HEK293 (cell line): Measurements from ENCODE around the gene ZNF326.
A peak's percentile ranks its signal among the peaks of the same experiment; 100 is the strongest.

Experiments
- CTCF ChIA-PET: fragments of 350-600 bp; formaldehyde crosslinking; extraction: SDS; loops from one replicate; lab custom pipeline; 2021; ENCODE audit warnings: antibody characterized with exemption; lab: Yijun Ruan, JAX
- POLR2A ChIA-PET: fragments of 300-600 bp; formaldehyde crosslinking; extraction: SDS; loops from one replicate; lab custom pipeline; 2020; ENCODE audit warnings: antibody characterized with exemption, inconsistent platforms; lab: Yijun Ruan, JAX
- H3K27ac ChIP-seq: fragments of 200-500 bp; sonication (Bioruptor generic); 2 replicates; pipeline ENCODE4 v1.5.1; 2014; ENCODE audit warnings: low read depth, low read length, control low read depth, inconsistent platforms; ENCODE audit errors: extremely low read depth
- H3K36me3 ChIP-seq, 2 experiments: fragments of 200-500 bp in 1 of 2; sonication (Bioruptor generic) in 1 of 2; 1 replicate in 1 of 2; 2 replicates in 1 of 2; pipeline ENCODE4 v1.5.1; 2014 to 2017; ENCODE audit warnings: inconsistent platforms in 2 of 2, low read length in 2 of 2; ENCODE audit not compliant: control insufficient read depth in 2 of 2, insufficient read depth in 1 of 2
- H3K4me1 ChIP-seq: fragments of 200-500 bp; sonication (Bioruptor generic); 2 replicates; pipeline ENCODE4 v1.5.1; 2014; ENCODE audit warnings: mild to moderate bottlenecking, low read length, inconsistent platforms; ENCODE audit not compliant: control insufficient read depth, insufficient read depth
- H3K4me3 ChIP-seq: 2 replicates; pipeline ENCODE4 v1.5.1; 2011; ENCODE audit warnings: low read depth, mild to moderate bottlenecking, control low read depth, low read length, moderate library complexity
- H3K9me3 ChIP-seq: fragments of 200-500 bp; sonication (Bioruptor generic); 2 replicates; pipeline ENCODE4 v1.5.1; 2014; ENCODE audit warnings: low read depth, low read length, inconsistent platforms; ENCODE audit not compliant: control insufficient read depth, insufficient read depth
- ELK4 ChIP-seq: IDR thresholded peaks from 2 replicates; pipeline ENCODE4 v1.6.1; 2011; ENCODE audit warnings: mild to moderate bottlenecking, low read depth, low read length, borderline replicate concordance
- HOXA7 ChIP-seq: sonication (generic); formaldehyde crosslinking; IDR thresholded peaks from 2 replicates; pipeline ENCODE4 v1.8.1; 2022; ENCODE audit warnings: missing genetic modification reagents, borderline replicate concordance
- KLF16 ChIP-seq: fragments of 450-650 bp; formaldehyde crosslinking; IDR thresholded peaks from 2 replicates; pipeline ENCODE4 v1.5.1; 2017; ENCODE audit warnings: missing biosample characterization, missing genetic modification characterization
- TRIM28 ChIP-seq: IDR thresholded peaks from 2 replicates; pipeline ENCODE4 v1.6.1; 2011; ENCODE audit warnings: low read length, control low read depth, borderline replicate concordance
- ZBTB48 ChIP-seq: fragments of 450-650 bp; formaldehyde crosslinking; IDR thresholded peaks from 2 replicates; pipeline ENCODE4 v1.5.1; 2016; ENCODE audit warnings: missing biosample characterization, missing genetic modification characterization
- ZBTB8A ChIP-seq: fragments of 450-650 bp; formaldehyde crosslinking; IDR thresholded peaks from 2 replicates; pipeline ENCODE4 v1.5.1; 2016; ENCODE audit warnings: missing biosample characterization, missing genetic modification characterization
- ZFP41 ChIP-seq: fragments of 450-650 bp; formaldehyde crosslinking; IDR thresholded peaks from 2 replicates; pipeline ENCODE4 v1.5.1; 2016; ENCODE audit warnings: missing biosample characterization, missing genetic modification characterization, borderline replicate concordance
- ZNF350 ChIP-seq: fragments of 450-650 bp; formaldehyde crosslinking; IDR thresholded peaks from 2 replicates; pipeline ENCODE4 v1.5.0; 2017; ENCODE audit warnings: missing biosample characterization, mild to moderate bottlenecking, missing genetic modification characterization
- ZNF501 ChIP-seq: fragments of 450-650 bp; formaldehyde crosslinking; IDR thresholded peaks from 2 replicates; pipeline ENCODE4 v1.5.1; 2016; ENCODE audit warnings: missing biosample characterization, missing genetic modification characterization
- ZNF510 ChIP-seq: fragments of 450-650 bp; formaldehyde crosslinking; IDR thresholded peaks from 2 replicates; pipeline ENCODE4 v1.5.1; 2018; ENCODE audit warnings: mild to moderate bottlenecking, missing genetic modification characterization, missing biosample characterization; ENCODE audit not compliant: insufficient replicate concordance
- ZNF549 ChIP-seq: fragments of 450-650 bp; IDR thresholded peaks from 2 replicates; pipeline ENCODE4 v1.5.1; 2018; ENCODE audit warnings: missing biosample characterization, missing genetic modification characterization, mild to moderate bottlenecking, inconsistent platforms, moderate library complexity
- ZNF561 ChIP-seq: fragments of 450-650 bp; IDR thresholded peaks from 2 replicates; pipeline ENCODE4 v1.5.1; 2018; ENCODE audit warnings: missing biosample characterization, missing genetic modification characterization, borderline replicate concordance
- ZNF571 ChIP-seq: fragments of 450-650 bp; formaldehyde crosslinking; IDR thresholded peaks from 2 replicates; pipeline ENCODE4 v1.5.0; 2017; ENCODE audit warnings: missing biosample characterization, missing genetic modification characterization
- ZNF596 ChIP-seq: fragments of 450-650 bp; IDR thresholded peaks from 2 replicates; pipeline ENCODE4 v1.5.0; 2018; ENCODE audit warnings: missing biosample characterization, mild to moderate bottlenecking, missing genetic modification characterization, moderate library complexity
- ZNF792 ChIP-seq: fragments of 450-650 bp; formaldehyde crosslinking; IDR thresholded peaks from 2 replicates; pipeline ENCODE4 v1.5.1; 2016; ENCODE audit warnings: missing biosample characterization, missing genetic modification characterization
- ZNF843 ChIP-seq: fragments of 450-650 bp; formaldehyde crosslinking; IDR thresholded peaks from 2 replicates; pipeline ENCODE4 v1.5.1; 2016; ENCODE audit warnings: missing biosample characterization, missing genetic modification characterization
- TF ChIP-seq, protein P1 (sequence below): fragments of 450-650 bp; formaldehyde crosslinking; IDR thresholded peaks from 2 replicates; pipeline ENCODE4; 2016; ENCODE audit warnings: missing biosample characterization, missing genetic modification characterization
- TF ChIP-seq, protein P2 (sequence below): fragments of 450-650 bp; formaldehyde crosslinking; IDR thresholded peaks from 2 replicates; pipeline ENCODE4 v1.5.0; 2017; ENCODE audit warnings: missing biosample characterization, missing genetic modification characterization, borderline replicate concordance

Gene ZNF326

GRCh38 chr1:89945852-89946476 lies 48.9 kb upstream of the ZNF326 start:
- no peak overlapping the region for H3K27ac ChIP-seq
- ChIA-PET CTCF (interaction anchor here (0.6 kb wide), 2 partner anchors 11 to 100 kb away, joined by 6 to 7 read pairs; no protein-coding TSS in a partner anchor), POLR2A (no interaction called here)

GRCh38 chr1:89946532-89946931 lies 48.4 kb upstream of the ZNF326 start:
- H3K27ac ChIP-seq = no peak overlapping the region
- TF ChIP-seq ZNF571 (tag by site-specific recombination) (no peak), KLF16 (tag by site-specific recombination) (no peak), TRIM28 (no peak), ZNF596 (no peak), ZFP41 (tag by site-specific recombination) (no peak), ZBTB48 (tag by site-specific recombination) (no peak), ZBTB8A (no peak), ZNF510 (tag by site-specific recombination) (no peak), ZNF843 (tag by site-specific recombination) (no peak), ZNF501 (tag by site-specific recombination) (no peak), ZNF792 (tag by site-specific recombination) (no peak), ELK4 (no peak), HOXA7 (no peak), ZNF549 (no peak)
- TF ChIP-seq, protein P1, sequence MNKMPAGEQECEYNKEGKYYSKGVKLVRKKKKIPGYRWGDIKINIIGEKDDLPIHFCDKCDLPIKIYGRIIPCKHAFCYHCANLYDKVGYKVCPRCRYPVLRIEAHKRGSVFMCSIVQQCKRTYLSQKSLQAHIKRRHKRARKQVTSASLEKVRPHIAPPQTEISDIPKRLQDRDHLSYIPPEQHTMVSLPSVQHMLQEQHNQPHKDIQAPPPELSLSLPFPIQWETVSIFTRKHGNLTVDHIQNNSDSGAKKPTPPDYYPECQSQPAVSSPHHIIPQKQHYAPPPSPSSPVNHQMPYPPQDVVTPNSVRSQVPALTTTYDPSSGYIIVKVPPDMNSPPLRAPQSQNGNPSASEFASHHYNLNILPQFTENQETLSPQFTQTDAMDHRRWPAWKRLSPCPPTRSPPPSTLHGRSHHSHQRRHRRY = no peak
- TF ChIP-seq, protein P2, sequence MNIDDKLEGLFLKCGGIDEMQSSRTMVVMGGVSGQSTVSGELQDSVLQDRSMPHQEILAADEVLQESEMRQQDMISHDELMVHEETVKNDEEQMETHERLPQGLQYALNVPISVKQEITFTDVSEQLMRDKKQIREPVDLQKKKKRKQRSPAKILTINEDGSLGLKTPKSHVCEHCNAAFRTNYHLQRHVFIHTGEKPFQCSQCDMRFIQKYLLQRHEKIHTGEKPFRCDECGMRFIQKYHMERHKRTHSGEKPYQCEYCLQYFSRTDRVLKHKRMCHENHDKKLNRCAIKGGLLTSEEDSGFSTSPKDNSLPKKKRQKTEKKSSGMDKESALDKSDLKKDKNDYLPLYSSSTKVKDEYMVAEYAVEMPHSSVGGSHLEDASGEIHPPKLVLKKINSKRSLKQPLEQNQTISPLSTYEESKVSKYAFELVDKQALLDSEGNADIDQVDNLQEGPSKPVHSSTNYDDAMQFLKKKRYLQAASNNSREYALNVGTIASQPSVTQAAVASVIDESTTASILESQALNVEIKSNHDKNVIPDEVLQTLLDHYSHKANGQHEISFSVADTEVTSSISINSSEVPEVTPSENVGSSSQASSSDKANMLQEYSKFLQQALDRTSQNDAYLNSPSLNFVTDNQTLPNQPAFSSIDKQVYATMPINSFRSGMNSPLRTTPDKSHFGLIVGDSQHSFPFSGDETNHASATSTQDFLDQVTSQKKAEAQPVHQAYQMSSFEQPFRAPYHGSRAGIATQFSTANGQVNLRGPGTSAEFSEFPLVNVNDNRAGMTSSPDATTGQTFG = no peak
- CTCF ChIA-PET = interaction anchor here (0.6 kb wide), 1 partner anchor 10 kb away, joined by 7 read pairs; no protein-coding TSS in a partner anchor

More at GRCh38 chr1:89945852-89946476, 48.9 kb upstream of the ZNF326 start:
- TF ChIP-seq ZNF561 (tag by site-specific recombination) = no peak
- peak; percentile 98 for TF ChIP-seq ZNF350 (tag by site-specific recombination)
- H3K4me1 ChIP-seq = 0 out of 2 replicates have a peak, but pooled peaks cover 2% of the 10 kb centered on the region
- no peaks in the 10 kb centered on the region for H3K9me3 ChIP-seq
- H3K4me3 ChIP-seq = no peak overlapping the region
- no peaks in the 10 kb centered on the region for H3K36me3 ChIP-seq

More at GRCh38 chr1:89946532-89946931, 48.4 kb upstream of the ZNF326 start:
- POLR2A ChIA-PET = no interaction called here
- Histone ChIP-seq H3K4me1 (0 out of 2 replicates have a peak, but pooled peaks cover 2% of the 10 kb centered on the region), H3K36me3 (no peaks in the 10 kb centered on the region), H3K4me3 (no peak overlapping the region), H3K9me3 (no peaks in the 10 kb centered on the region)
